ENCODE data around the gene CACNA1S. TPM values are rescaled to one million over a fixed set of nuclear protein-coding genes. Genes with fewer than 3 reads are reported as not detected.

CACNA1S gene
- total and polyA plus RNA-seq, 2 of the 13 experiments (the other 11 are each of a cell fraction or from before 2014, with no cell fraction given), result not detected

- no peak for TF ChIP-seq ZNF784 (CRISPR knock-in tag; IDR thresholded peaks at IDR 0.05; ENCODE audit: borderline replicate concordance)
- no peak for TF ChIP-seq POLR2AphosphoS2 (IDR thresholded peaks at IDR 0.05; ENCODE audit: low read depth, low read length)
- no peak for TF ChIP-seq ATF2 (CRISPR knock-in tag; IDR thresholded peaks at IDR 0.05)
Measured at GRCh38 chr1:201089596-201089995, 22.6 kb downstream of the CACNA1S start (continued).

- no peak overlapping the region for H3K4me2 ChIP-seq (ENCODE audit: low read depth, low read length)
- ChIA-PET POLR2A (no interaction called here), CTCF (ENCODE audit: low intra/inter-chr PET ratio, low total read pairs) (no interaction called here)
- BruUV-seq (replicated peaks), result no TSS peak
- in situ Hi-C loops (cut with HindIII; ENCODE audit: extremely low pct_ligation_motif_present, low pct_unique_long_range_greater_than_20kb) (no loop called here), intact Hi-C loops (cut with micrococcal nuclease; ENCODE audit: unreplicated experiment) (no loop called here)
- no peaks in the 10 kb centered on the region for H4K20me1 ChIP-seq (ENCODE audit: insufficient read depth, low read length)
- H3K27ac ChIP-seq (ENCODE audit: extremely low read length, insufficient read depth, low read length), result no peak overlapping the region
- ATAC-seq (no peak), FAIRE-seq (no peak), DNase-seq (ENCODE audit: low spot score) (no peak)
- WGBS (ENCODE audit: low lambda C conversion rate), result 57% methylated on average over 14 of the region's 19 CpGs
- H3K79me2 ChIP-seq (ENCODE audit: insufficient read depth, low read length), result no peaks in the 10 kb centered on the region
- TF ChIP-seq CTCF (CRISPR knock-in tag; IDR thresholded peaks at IDR 0.05) (0 out of 2 replicates have a peak, but pooled peaks have one; percentile 18), ZNF253 (CRISPR knock-in tag; IDR thresholded peaks at IDR 0.05; ENCODE audit: borderline replicate concordance) (no peak)
- H2AFZ ChIP-seq (ENCODE audit: low read length), result no peak overlapping the region
- no peak overlapping the region for H3K4me3 ChIP-seq (replicated peaks in 1 of 3; ENCODE audit: insufficient read depth in 1 of 3, low read depth in 2 of 3, low read length in 3 of 3)
- H3K9ac ChIP-seq (ENCODE audit: insufficient read depth, low read depth, low read length), result no peak overlapping the region
- H3K27me3 ChIP-seq (ENCODE audit: control insufficient read depth in 1 of 2, insufficient read depth in 2 of 2, low read length in 2 of 2), result peaks cover 4 to 35% of the 10 kb centered on the region in 2 experiments
- no peaks in the 10 kb centered on the region for H3K36me3 ChIP-seq (replicated peaks in 1 of 2; ENCODE audit: control insufficient read depth in 1 of 2, insufficient read depth in 2 of 2, low read length in 2 of 2)
- H3K9me3 ChIP-seq (ENCODE audit: low read length), result no peaks in the 10 kb centered on the region
- H3K4me1 ChIP-seq (ENCODE audit: insufficient read depth, low read length), result no peaks in the 10 kb centered on the region
Measured at GRCh38 chr1:201088901-201089525, 23.2 kb downstream of the CACNA1S start.
